ENCODE measurements around the gene CDC42SE1. TPM values are rescaled to one million over a fixed set of nuclear protein-coding genes. Genes with fewer than 3 reads are reported as not detected.

CDC42SE1 gene
- total and polyA plus RNA-seq, 2 donors: 92.0 to 95.9 TPM

DNA sequence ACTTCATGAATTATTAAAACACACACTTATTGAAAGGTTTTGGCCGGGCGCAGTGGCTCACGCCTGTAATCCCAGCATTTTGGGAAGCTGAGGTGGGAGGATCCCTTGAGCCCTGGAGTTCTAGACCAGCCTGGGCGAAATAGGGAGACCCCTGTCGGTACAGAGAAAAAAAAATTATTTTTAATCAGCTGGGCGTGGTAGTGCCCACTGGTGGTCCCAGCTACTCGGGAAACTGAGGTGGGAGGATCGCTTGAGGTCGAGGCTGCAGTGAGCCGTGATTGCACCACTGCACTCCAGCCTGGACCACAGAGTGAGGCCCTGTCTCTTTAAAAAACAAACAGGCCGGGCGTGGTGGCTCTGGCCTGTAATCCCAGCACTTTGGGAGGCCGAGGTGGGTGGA lies 12.8 kb upstream of the CDC42SE1 start:
- peaks cover 0 to 3% of the 10 kb centered on the region in 2 donors for H3K9me3 ChIP-seq (ENCODE audit: control insufficient read depth in 2 of 2, insufficient read depth in 1 of 2, low read length in 1 of 2)
- WGBS: 95% methylated on average over 13 of the region's 13 CpGs
- peaks cover 4 to 19% of the 10 kb centered on the region in 2 donors for H3K4me1 ChIP-seq (ENCODE audit: control insufficient read depth in 2 of 2, insufficient read depth in 2 of 2, low read length in 2 of 2)
- DNase-seq (ENCODE audit: low read depth in 6 of 9, low spot score in 9 of 9): no peak
- no peaks in the 10 kb centered on the region for H3K27me3 ChIP-seq (ENCODE audit: control insufficient read depth in 2 of 2, insufficient read depth in 1 of 2, low read length in 1 of 2)
- H3K36me3 ChIP-seq (ENCODE audit: control insufficient read depth in 2 of 2, insufficient read depth in 2 of 2, low read length in 1 of 2): peaks cover 9 to 18% of the 10 kb centered on the region in 2 donors
- no peak overlapping the region for H3K27ac ChIP-seq (ENCODE audit: low read depth in 1 of 2, low read length in 1 of 2)
- no peak overlapping the region for H3K4me3 ChIP-seq (ENCODE audit: low read length in 2 of 2)

DNA sequence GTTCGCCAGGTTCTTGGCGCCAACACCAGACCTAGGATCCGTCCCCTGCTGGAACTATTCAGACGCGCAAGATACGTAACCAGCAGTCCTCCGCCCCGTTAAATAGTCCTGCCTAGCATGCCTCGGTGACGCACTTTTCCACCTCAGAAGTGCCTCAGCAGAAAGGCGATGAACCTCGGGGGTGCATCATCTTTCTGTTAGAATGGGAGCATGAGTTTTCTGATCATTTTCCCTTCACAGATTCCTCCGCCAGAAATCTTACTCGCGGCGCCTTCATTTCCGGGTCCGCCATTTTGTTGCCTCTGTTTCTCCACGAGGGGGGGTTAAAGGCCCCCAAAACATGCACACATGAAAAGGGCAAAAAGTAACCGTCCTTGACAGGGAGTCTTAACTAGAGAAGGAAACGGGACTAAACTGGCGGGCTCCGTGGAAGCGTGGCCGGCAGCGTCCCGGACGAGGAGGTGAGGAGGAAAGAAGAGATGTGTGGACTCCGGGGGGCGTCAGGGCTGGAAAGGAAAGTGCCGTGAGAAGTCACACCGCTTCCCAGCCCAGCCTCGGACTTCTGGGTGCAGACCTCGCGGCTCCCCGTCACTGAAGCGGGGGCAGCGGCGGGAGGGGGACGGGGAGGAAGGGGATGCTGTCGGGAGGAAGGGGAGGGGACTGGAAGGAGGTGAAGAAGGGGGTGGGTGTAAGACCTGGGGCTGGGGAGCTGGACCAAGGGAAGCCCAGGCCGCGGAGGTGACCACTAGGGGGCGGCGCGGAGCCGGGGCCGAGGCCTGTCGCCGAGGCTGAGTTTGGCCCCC lies 11.3 kb upstream of the CDC42SE1 start, which contains the start of gene GABPB2:
GABPB2 (plus strand) TSS at position 288 of the 803 bp plus-strand sequence. CDS start 17,429 bp downstream, outside the sequence.
- Histone ChIP-seq H3K27ac (ENCODE audit: low read depth in 1 of 2, low read length in 1 of 2) (peak within 1 kb of the TSS; percentile 98 to 99), H3K4me1 (ENCODE audit: control insufficient read depth in 2 of 2, insufficient read depth in 2 of 2, low read length in 2 of 2) (peaks cover 4 to 19% of the 10 kb centered on the region in 2 donors), H3K36me3 (ENCODE audit: control insufficient read depth in 2 of 2, insufficient read depth in 2 of 2, low read length in 1 of 2) (peaks cover 13 to 27% of the 10 kb centered on the region in 2 donors), H3K9me3 (ENCODE audit: control insufficient read depth in 2 of 2, insufficient read depth in 1 of 2, low read length in 1 of 2) (peaks cover 0 to 3% of the 10 kb centered on the region in 2 donors), H3K27me3 (ENCODE audit: control insufficient read depth in 2 of 2, insufficient read depth in 1 of 2, low read length in 1 of 2) (no peaks in the 10 kb centered on the region), H3K4me3 (ENCODE audit: low read length in 2 of 2) (peak within 1 kb of the TSS; percentile 89 to 98)
- WGBS: under 1% methylated on average over 50 of the region's 50 CpGs
- DNase-seq (ENCODE audit: low read depth in 6 of 9, low spot score in 9 of 9): peak; percentile 83 to 96 (median 88)

GRCh38 chr1:151069103-151069486 lies 9.7 kb upstream of the CDC42SE1 start:
- Histone ChIP-seq H3K27me3 (ENCODE audit: control insufficient read depth in 2 of 2, insufficient read depth in 1 of 2, low read length in 1 of 2) (no peaks in the 10 kb centered on the region), H3K27ac (ENCODE audit: low read depth in 1 of 2, low read length in 1 of 2) (no peak overlapping the region), H3K4me3 (ENCODE audit: low read length in 2 of 2) (no peak overlapping the region), H3K4me1 (ENCODE audit: control insufficient read depth in 2 of 2, insufficient read depth in 2 of 2, low read length in 2 of 2) (peaks cover 4 to 19% of the 10 kb centered on the region in 2 donors), H3K9me3 (ENCODE audit: control insufficient read depth in 2 of 2, insufficient read depth in 1 of 2, low read length in 1 of 2) (peaks cover 0 to 3% of the 10 kb centered on the region in 2 donors), H3K36me3 (ENCODE audit: control insufficient read depth in 2 of 2, insufficient read depth in 2 of 2, low read length in 1 of 2) (peaks cover 9 to 30% of the 10 kb centered on the region in 2 donors)
- 94% methylated on average over 5 of the region's 5 CpGs for WGBS
- DNase-seq (ENCODE audit: low read depth in 6 of 9, low spot score in 9 of 9): no peak

DNA sequence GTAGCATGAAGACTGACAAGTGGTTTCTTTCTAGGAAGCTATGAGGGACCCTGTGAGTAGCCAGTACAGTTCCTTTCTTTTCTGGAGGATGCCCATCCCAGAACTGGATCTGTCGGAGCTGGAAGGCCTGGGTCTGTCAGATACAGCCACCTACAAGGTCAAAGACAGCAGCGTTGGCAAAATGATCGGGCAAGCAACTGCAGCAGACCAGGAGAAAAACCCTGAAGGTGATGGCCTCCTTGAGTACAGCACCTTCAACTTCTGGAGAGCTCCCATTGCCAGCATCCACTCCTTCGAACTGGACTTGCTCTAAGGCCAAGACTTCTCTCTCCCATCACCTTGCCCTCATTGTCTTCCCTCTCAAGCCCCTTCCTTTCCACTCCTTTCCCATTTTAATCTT lies 7.8 kb upstream of the CDC42SE1 start:
- H3K36me3 ChIP-seq (ENCODE audit: control insufficient read depth in 2 of 2, insufficient read depth in 2 of 2, low read length in 1 of 2): peaks cover 9 to 28% of the 10 kb centered on the region in 2 donors
- WGBS: 98% methylated on average over 4 of the region's 4 CpGs
- H3K4me3 ChIP-seq (ENCODE audit: low read length in 2 of 2): no peak overlapping the region
- no peak for DNase-seq (ENCODE audit: low read depth in 6 of 9, low spot score in 9 of 9)
- H3K27me3 ChIP-seq (ENCODE audit: control insufficient read depth in 2 of 2, insufficient read depth in 1 of 2, low read length in 1 of 2): no peaks in the 10 kb centered on the region
- H3K9me3 ChIP-seq (ENCODE audit: control insufficient read depth in 2 of 2, insufficient read depth in 1 of 2, low read length in 1 of 2): peaks cover 0 to 3% of the 10 kb centered on the region in 2 donors
- H3K27ac ChIP-seq (ENCODE audit: low read depth in 1 of 2, low read length in 1 of 2): peak overlapping the region in 1 of 2 donors; percentile 31
- H3K4me1 ChIP-seq (ENCODE audit: control insufficient read depth in 2 of 2, insufficient read depth in 2 of 2, low read length in 2 of 2): peaks cover 4 to 19% of the 10 kb centered on the region in 2 donors

DNA sequence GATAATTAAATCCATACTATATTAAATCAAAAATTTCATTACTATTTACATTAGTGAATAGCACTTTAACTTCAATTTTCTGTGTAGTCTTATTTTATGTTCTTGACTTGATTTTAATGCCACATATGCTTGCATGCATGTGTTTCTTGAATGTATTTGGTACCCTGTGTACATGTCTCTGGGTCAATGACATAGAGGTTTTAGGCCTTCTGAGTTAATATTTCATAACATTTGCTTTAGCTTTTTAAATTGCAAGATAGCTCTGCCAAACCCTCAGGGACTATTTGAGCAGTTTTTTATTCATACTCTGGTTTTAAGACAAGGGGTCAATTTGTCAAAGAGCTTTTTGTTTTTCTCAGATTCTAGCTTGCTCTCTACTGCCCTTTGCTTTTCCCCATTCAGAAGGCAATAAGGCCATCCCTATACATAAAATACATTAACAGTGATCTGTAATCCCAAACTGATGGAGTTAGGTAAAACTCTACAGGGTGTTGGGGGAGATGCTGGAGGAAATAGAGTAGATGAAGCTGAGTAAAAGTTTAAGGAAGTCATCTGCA lies 5.7 kb upstream of the CDC42SE1 start:
- Histone ChIP-seq H3K27me3 (ENCODE audit: control insufficient read depth in 2 of 2, insufficient read depth in 1 of 2, low read length in 1 of 2) (no peaks in the 10 kb centered on the region), H3K36me3 (ENCODE audit: control insufficient read depth in 2 of 2, insufficient read depth in 2 of 2, low read length in 1 of 2) (peaks cover 9 to 28% of the 10 kb centered on the region in 2 donors), H3K9me3 (ENCODE audit: control insufficient read depth in 2 of 2, insufficient read depth in 1 of 2, low read length in 1 of 2) (peaks cover 0 to 1% of the 10 kb centered on the region in 2 donors), H3K4me3 (ENCODE audit: low read length in 2 of 2) (no peak overlapping the region), H3K4me1 (ENCODE audit: control insufficient read depth in 2 of 2, insufficient read depth in 2 of 2, low read length in 2 of 2) (peaks cover 0 to 17% of the 10 kb centered on the region in 2 donors), H3K27ac (ENCODE audit: low read depth in 1 of 2, low read length in 1 of 2) (no peak overlapping the region)
- DNase-seq (ENCODE audit: low read depth in 6 of 9, low spot score in 9 of 9): no peak

DNA sequence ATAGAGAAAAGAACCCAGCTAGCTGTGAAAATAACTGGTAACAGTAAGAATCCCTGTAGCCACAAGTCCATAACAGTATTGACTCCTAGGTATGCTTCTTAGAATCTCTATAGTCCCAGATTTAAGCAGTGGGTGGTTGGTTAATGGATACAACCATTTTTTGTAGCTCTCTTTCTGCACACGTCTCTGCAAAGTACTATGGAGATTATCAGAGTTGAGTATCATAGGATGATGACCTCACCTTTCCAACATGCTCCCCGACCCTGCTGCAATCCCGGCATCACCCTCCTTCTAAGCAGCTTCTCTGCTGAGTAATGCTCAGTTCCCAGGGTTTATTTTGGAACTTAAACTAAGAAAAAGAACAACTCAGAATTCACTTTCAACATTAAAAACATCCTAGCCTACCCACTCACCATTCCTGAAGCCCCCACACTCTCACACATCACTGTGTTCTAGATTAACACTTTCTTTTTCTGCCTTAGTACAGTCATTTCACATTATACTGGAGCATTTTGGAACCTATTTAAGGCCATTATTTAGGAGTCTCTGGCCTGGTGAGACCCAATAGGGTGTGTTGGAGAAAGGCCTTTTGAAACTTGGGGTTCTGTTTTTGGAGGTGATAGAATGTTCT lies 3.4 kb upstream of the CDC42SE1 start:
- H3K4me1 ChIP-seq (ENCODE audit: control insufficient read depth in 2 of 2, insufficient read depth in 2 of 2, low read length in 2 of 2): peaks cover 0 to 20% of the 10 kb centered on the region in 2 donors
- H3K9me3 ChIP-seq (ENCODE audit: control insufficient read depth in 2 of 2, insufficient read depth in 1 of 2, low read length in 1 of 2): no peaks in the 10 kb centered on the region
- WGBS: 98% methylated on average over 3 of the region's 3 CpGs
- DNase-seq (ENCODE audit: low read depth in 6 of 9, low spot score in 9 of 9): no peak
- H3K27ac ChIP-seq (ENCODE audit: low read depth in 1 of 2, low read length in 1 of 2): no peak overlapping the region
- H3K27me3 ChIP-seq (ENCODE audit: control insufficient read depth in 2 of 2, insufficient read depth in 1 of 2, low read length in 1 of 2): no peaks in the 10 kb centered on the region
- H3K36me3 ChIP-seq (ENCODE audit: control insufficient read depth in 2 of 2, insufficient read depth in 2 of 2, low read length in 1 of 2): peaks cover 9 to 23% of the 10 kb centered on the region in 2 donors
- no peak overlapping the region for H3K4me3 ChIP-seq (ENCODE audit: low read length in 2 of 2)

- H3K36me3 ChIP-seq (ENCODE audit: control insufficient read depth in 2 of 2, insufficient read depth in 2 of 2, low read length in 1 of 2): peaks cover 3 to 15% of the 10 kb centered on the region in 2 donors
- H3K4me3 ChIP-seq (ENCODE audit: low read length in 2 of 2): peak overlapping the region in 1 of 2 donors; percentile 88
- no peak overlapping the region for H3K27ac ChIP-seq (ENCODE audit: low read depth in 1 of 2, low read length in 1 of 2)
- H3K9me3 ChIP-seq (ENCODE audit: control insufficient read depth in 2 of 2, insufficient read depth in 1 of 2, low read length in 1 of 2): no peaks in the 10 kb centered on the region
- H3K4me1 ChIP-seq (ENCODE audit: control insufficient read depth in 2 of 2, insufficient read depth in 2 of 2, low read length in 2 of 2): peaks cover 7 to 32% of the 10 kb centered on the region in 2 donors
- H3K27me3 ChIP-seq (ENCODE audit: control insufficient read depth in 2 of 2, insufficient read depth in 1 of 2, low read length in 1 of 2): no peaks in the 10 kb centered on the region
- 86% methylated on average over 2 of the region's 2 CpGs for WGBS
- no peak for DNase-seq (ENCODE audit: low read depth in 6 of 9, low spot score in 9 of 9)
Measured at GRCh38 chr1:151061704-151062103, 2.3 kb upstream of the CDC42SE1 start.

GRCh38 chr1:151060657-151061421 lies 1.4 kb upstream of the CDC42SE1 start:
- peak overlapping the region; percentile 80 to 88 for H3K4me3 ChIP-seq (ENCODE audit: low read length in 2 of 2)
- H3K4me1 ChIP-seq (ENCODE audit: control insufficient read depth in 2 of 2, insufficient read depth in 2 of 2, low read length in 2 of 2): peaks cover 14 to 40% of the 10 kb centered on the region in 2 donors
- 58% methylated on average over 4 of the region's 4 CpGs for WGBS
- peak in 2 of 9 donors; percentile 22 to 42 for DNase-seq (ENCODE audit: low read depth in 6 of 9, low spot score in 9 of 9)
- no peaks in the 10 kb centered on the region for H3K27me3 ChIP-seq (ENCODE audit: control insufficient read depth in 2 of 2, insufficient read depth in 1 of 2, low read length in 1 of 2)
- H3K36me3 ChIP-seq (ENCODE audit: control insufficient read depth in 2 of 2, insufficient read depth in 2 of 2, low read length in 1 of 2): peaks cover 2 to 18% of the 10 kb centered on the region in 2 donors
- no peaks in the 10 kb centered on the region for H3K9me3 ChIP-seq (ENCODE audit: control insufficient read depth in 2 of 2, insufficient read depth in 1 of 2, low read length in 1 of 2)
- H3K27ac ChIP-seq (ENCODE audit: low read depth in 1 of 2, low read length in 1 of 2): peak overlapping the region; percentile 95 to 98

All from thymus (tissue), 11 donors.